Astrocyte (in vitro differentiated cells and primary cell): ENCODE results near the gene SRRM4.

Experiments used
- CTCF ChIP-seq: IDR thresholded peaks from 2 replicates; pipeline ENCODE4 v1.5.1; 2011; ENCODE audit warnings: low read depth, mild to moderate bottlenecking, inconsistent platforms, low read length, moderate library complexity; ENCODE audit not compliant: insufficient read depth
- EZH2 ChIP-seq: IDR thresholded peaks from 2 replicates; pipeline ENCODE4 v1.6.1; 2012; ENCODE audit warnings: mild to moderate bottlenecking, low read length, inconsistent platforms; ENCODE audit not compliant: insufficient read depth

- no peak for TF ChIP-seq CTCF
- TF ChIP-seq EZH2: no peak
These were observed 70.7 kb downstream of the SRRM4 start for GRCh38 chr12:119052001-119052400.
